Measurements from ENCODE around the gene IL17C. TPM values are rescaled to one million over a fixed set of nuclear protein-coding genes. Genes with fewer than 3 reads are reported as not detected.

IL17C gene
- total and polyA plus RNA-seq, 9 of the 15 experiments (the other 6 are each of a cell fraction or from before 2014, with no cell fraction given) = not detected

- TF ChIP-seq NKRF (IDR thresholded peaks at IDR 0.05; ENCODE audit: borderline replicate concordance) (no peak), JUN (IDR thresholded peaks at IDR 0.05; ENCODE audit: borderline replicate concordance, low read depth, low read length) (peak; percentile 3; the same call in 1 of the 2 replicates), JUN (CRISPR knock-in tag; IDR thresholded peaks at IDR 0.05; ENCODE audit: borderline replicate concordance) (no peak), NRF1 (conservative IDR thresholded peaks at IDR 0.05 in 1 of 2, IDR thresholded peaks at IDR 0.05 in 1 of 2) (peak; percentile 64 to 69), TEAD4 (IDR thresholded peaks at IDR 0.05; ENCODE audit: low read length) (no peak), TEAD4 (CRISPR knock-in tag; IDR thresholded peaks at IDR 0.05; ENCODE audit: borderline replicate concordance) (peak; percentile 46; the same call in 1 of the 2 replicates)
Observed at GRCh38 chr16:88634141-88634993, 4.0 kb upstream of the IL17C start (continued).

- peak; percentile 22 for ATAC-seq
- Histone ChIP-seq H3K4me3 (peak overlapping the region; percentile 44), H3K4me1 (replicated peaks in 1 of 2; ENCODE audit: control insufficient read depth in 2 of 2, insufficient read depth in 2 of 2, low read length in 2 of 2) (peaks cover 18 to 79% of the 10 kb centered on the region in 2 experiments), H3K36me3 (ENCODE audit: control insufficient read depth, insufficient read depth, low read length) (peaks cover 31% of the 10 kb centered on the region; the same call in 1 of the 3 replicates), H3K79me2 (ENCODE audit: control insufficient read depth, insufficient read depth, low read length) (no peaks in the 10 kb centered on the region), H3K9me1 (ENCODE audit: control insufficient read depth, insufficient read depth, low read length) (no peaks in the 10 kb centered on the region), H3K9me3 (replicated peaks; ENCODE audit: control insufficient read depth, insufficient read depth, low read depth, low read length) (no peaks in the 10 kb centered on the region), H2AFZ (ENCODE audit: low read depth, low read length) (peak overlapping the region; percentile 86), H4K20me1 (replicated peaks; ENCODE audit: control insufficient read depth, insufficient read depth, low read length) (peaks cover 10% of the 10 kb centered on the region; the same call in 1 of the 2 replicates), H3K9ac (ENCODE audit: insufficient read depth in 1 of 2, low read depth in 2 of 2, low read length in 2 of 2) (peak overlapping the region; percentile 55 to 86; a peak in 3 of 4 replicates), H3K27ac (ENCODE audit: extremely low read depth, low read depth, low read length) (no peak overlapping the region), H3K4me2 (ENCODE audit: insufficient read depth, low read length) (peak overlapping the region; percentile 77), H3K27me3 (ENCODE audit: control insufficient read depth in 2 of 2, insufficient read depth in 2 of 2, low read length in 2 of 2) (peaks cover 9 to 18% of the 10 kb centered on the region in 2 experiments; a peak in 3 of 5 replicates)
- in situ Hi-C loops (cut with MboI) = no loop called here
- 29% methylated on average over 23 of the region's 28 CpGs for WGBS (ENCODE audit: insufficient coverage, low coverage, missing lambda C conversion rate)
- intact Hi-C loops (cut with micrococcal nuclease) = no loop called here
- BruUV-seq (replicated peaks) = no TSS peak
- POLR2A ChIA-PET = no interaction called here
- peak in 1 of 4 experiments; percentile 52 for DNase-seq (ENCODE audit: extremely low read depth in 1 of 4, low spot score in 3 of 4)
- FAIRE-seq = peak; percentile 72
- CTCF ChIA-PET (ENCODE audit: low intra/inter-chr PET ratio) = no interaction called here
- TF ChIP-seq TEAD1 (CRISPR knock-in tag; IDR thresholded peaks at IDR 0.05) (0 out of 4 replicates have a peak, but pooled peaks of 1 of the 2 experiments have one; percentile 29), ZNF3 (CRISPR knock-in tag; IDR thresholded peaks at IDR 0.05) (no peak), HMG20A (CRISPR knock-in tag; conservative IDR thresholded peaks at IDR 0.05) (no peak), ZNF778 (CRISPR knock-in tag; IDR thresholded peaks at IDR 0.05) (no peak), RBFOX2 (IDR thresholded peaks at IDR 0.05; ENCODE audit: low read depth, low read length) (peak; percentile 9; the same call in 1 of the 2 replicates)
Observed at GRCh38 chr16:88634994-88635670, 3.2 kb upstream of the IL17C start.

All from K562 (cell line).